GM12878 (cell line): ENCODE data around the gene GNA15. TPM values are rescaled to one million over a fixed set of nuclear protein-coding genes. Genes with fewer than 3 reads are reported as not detected.

Experiments used
- ATAC-seq: fragments of 200-7000 bp; cut with Tn5 transposase; 3 replicates; pipeline ENCODE4 v1.9.1; 2020; ENCODE audit warnings: mild to moderate bottlenecking, moderate library complexity
- Bru-seq: library from RNA; stranded (reverse); fragments of 400-500 nt; gene quantifications from one replicate; lab custom pipeline; 2021; lab: Mats Ljungman, UMichigan
- BruChase-seq, 2 experiments: library from RNA; stranded (reverse); fragments of 400-500 nt; gene quantifications; one replicate each; lab custom pipeline; 2021; lab: Mats Ljungman, UMichigan
- BruUV-seq: library from RNA; stranded (reverse); fragments of 400-500 nt; replicated peaks from 2 replicates; lab custom pipeline; 2021; lab: Mats Ljungman, UMichigan
- CTCF ChIA-PET: fragments of 300-600 bp; sonication (Branson Sonifier 250); formaldehyde crosslinking; extraction: SDS; loops from one replicate; lab custom pipeline; 2021; ENCODE audit warnings: inconsistent platforms; lab: Yijun Ruan, JAX
- POLR2A ChIA-PET: fragments of 350-600 bp; formaldehyde crosslinking; extraction: SDS; loops from one replicate; lab custom pipeline; 2021; ENCODE audit warnings: inconsistent platforms; lab: Charles Lee
- RAD21 ChIA-PET: fragments of 300-600 bp; sonication (Branson Sonifier 250); formaldehyde crosslinking; loops from one replicate; lab custom pipeline; 2023; ENCODE audit warnings: antibody characterized with exemption; ENCODE audit not compliant: unreplicated experiment; lab: Charles Lee
- SMC1A ChIA-PET: fragments of 300-600 bp; sonication (Branson Sonifier 250); formaldehyde crosslinking; loops from one replicate; lab custom pipeline; 2023; ENCODE audit not compliant: unreplicated experiment, uncharacterized antibody; lab: Charles Lee
- DNase-seq: peaks from one replicate; pipeline ENCODE4 v3.0.0-alpha.2; 2011; ENCODE audit warnings: low read depth, low spot score
- FAIRE-seq: peaks from 3 replicates; lab custom pipeline; 2011; peaks lifted over from hg19 to GRCh38; lab: Jason Lieb, UNC
- H2AFZ ChIP-seq: 2 replicates; pipeline ENCODE4 v1.6.0; 2011; ENCODE audit warnings: low read depth, low read length, control low read depth; ENCODE audit not compliant: control insufficient read depth
- H3K27ac ChIP-seq: 2 replicates; pipeline ENCODE4 v1.5.1; 2011; ENCODE audit warnings: control low read depth; ENCODE audit not compliant: control insufficient read depth, insufficient read depth
- H3K27me3 ChIP-seq, 2 experiments: replicated peaks in 1 of 2; 2 replicates each; pipeline versions ENCODE4 v1.6.0 to v1.6.1; 2011; ENCODE audit warnings: low read length in 1 of 2; ENCODE audit not compliant: control insufficient read depth in 2 of 2, insufficient read depth in 2 of 2
- H3K36me3 ChIP-seq, 2 experiments: 2 replicates each; pipeline ENCODE4 v1.5.1; 2011; ENCODE audit warnings: low read length in 1 of 2; ENCODE audit not compliant: control insufficient read depth in 2 of 2, insufficient read depth in 2 of 2
- H3K4me1 ChIP-seq: 2 replicates; pipeline ENCODE4 v1.6.1; 2011; ENCODE audit warnings: mild to moderate bottlenecking, low read length, moderate library complexity, mixed read lengths; ENCODE audit not compliant: control insufficient read depth, insufficient read depth
- H3K4me2 ChIP-seq: 2 replicates; pipeline ENCODE4 v1.6.0; 2011; ENCODE audit warnings: control low read depth; ENCODE audit not compliant: control insufficient read depth, insufficient read depth
- H3K4me3 ChIP-seq: fragments of 200-600 bp; sonication (generic); 2 replicates; pipeline ENCODE4 v1.5.1; 2016
- H3K79me2 ChIP-seq: 2 replicates; pipeline ENCODE4 v1.6.0; 2011; ENCODE audit warnings: low read length; ENCODE audit not compliant: control insufficient read depth, insufficient read depth
- H3K9ac ChIP-seq: 2 replicates; pipeline ENCODE4 v1.8.0; 2011; ENCODE audit warnings: low read length, control low read depth, mixed read lengths; ENCODE audit not compliant: control insufficient read depth, insufficient read depth
- H3K9me3 ChIP-seq: replicated peaks from 3 replicates; pipeline ENCODE4 v1.5.1; 2011; ENCODE audit warnings: mild to moderate bottlenecking, low read length; ENCODE audit not compliant: control insufficient read depth, insufficient read depth
- H4K20me1 ChIP-seq: 2 replicates; pipeline ENCODE4 v1.6.0; 2011; ENCODE audit not compliant: control insufficient read depth, insufficient read depth
- HDAC2 ChIP-seq: fragments of 200-600 bp; sonication (generic); IDR thresholded peaks from 2 replicates; pipeline ENCODE4 v1.6.1; 2017
- IRF3 ChIP-seq: fragments of 450-650 bp; IDR thresholded peaks from 2 replicates; pipeline ENCODE4 v1.6.1; 2014; ENCODE audit warnings: mild to moderate bottlenecking
- NFXL1 ChIP-seq: fragments of 450-650 bp; IDR thresholded peaks from 2 replicates; pipeline ENCODE4 v1.6.1; 2017; ENCODE audit warnings: antibody characterized with exemption, mild to moderate bottlenecking, borderline replicate concordance
- NKRF ChIP-seq: fragments of 450-650 bp; conservative IDR thresholded peaks from 2 replicates; pipeline ENCODE4 v1.6.1; 2017; ENCODE audit warnings: mild to moderate bottlenecking, moderate library complexity
- NRF1 ChIP-seq: conservative IDR thresholded peaks from 2 replicates; pipeline ENCODE4 v1.6.1; 2011; ENCODE audit warnings: mild to moderate bottlenecking, low read depth, low read length, improper control_type of control experiment
- SIN3A ChIP-seq: IDR thresholded peaks from 2 replicates; pipeline ENCODE4 v1.6.1; 2012; ENCODE audit warnings: low read depth, low read length, improper control_type of control experiment
- SMAD1 ChIP-seq: fragments of 450-650 bp; IDR thresholded peaks from 2 replicates; pipeline ENCODE4 v1.6.1; 2018; ENCODE audit warnings: mild to moderate bottlenecking, low read depth; ENCODE audit not compliant: partially characterized antibody
- ZNF207 ChIP-seq: fragments of 450-650 bp; IDR thresholded peaks from 2 replicates; pipeline ENCODE4 v1.6.1; 2014; ENCODE audit warnings: antibody characterized with exemption, mild to moderate bottlenecking, borderline replicate concordance
- ZNF592 ChIP-seq: fragments of 450-650 bp; IDR thresholded peaks from 2 replicates; pipeline ENCODE4 v1.6.1; 2017; ENCODE audit warnings: mild to moderate bottlenecking, moderate library complexity
- WGBS: methylation state at CpG from one replicate; pipeline ENCODE4 v1.1.6; 2016; ENCODE audit warnings: low lambda C conversion rate; ENCODE audit not compliant: insufficient replicate concordance, insufficient coverage; ENCODE audit errors: missing lambda C conversion rate; 5-methylcytosine and 5-hydroxymethylcytosine counted together
- in situ Hi-C: fragments of 300-500 bp; cut with MboI; formaldehyde crosslinking; loops from 9 replicates; pipeline ENCODE4 v1.14.3; 2018; ENCODE audit warnings: mixed read lengths
- intact Hi-C: fragments of 100-400 bp; cut with micrococcal nuclease; formaldehyde crosslinking; loops from one replicate; pipeline ENCODE4 v1.14.2; 2022; ENCODE audit not compliant: unreplicated experiment
- long read RNA-seq, 2 experiments: library from polyadenylated mRNA; unstranded; transcript quantifications; one replicate each; pipeline ENCODE4 v2.0.0, GENCODE V29; 2019 to 2020
- polyA minus RNA-seq, 3 experiments: library from RNA; depleted of rRNA, polyadenylated mRNA; stranded (reverse); fragments of >200 nt; gene quantifications; 2 replicates each; pipeline ENCODE4 v1.2.3, GENCODE V29; 2011
- polyA plus RNA-seq, 11 experiments: library from polyadenylated mRNA; depleted of rRNA in 4 of 11; unstranded in 6 of 11; stranded (reverse) in 5 of 11; fragments of >200 nt; fragmentation: Nextera tagmentation in 4 of 11; fragmentation: Illumina TruSeq in 1 of 11; extraction: Ambion mirVana in 4 of 11; extraction: Trizol in 1 of 11; gene quantifications; 1 replicate in 1 of 11; 2 replicates in 10 of 11; pipeline versions ENCODE4 v1.2.1 to v1.2.3, GENCODE V29; 2011 to 2016; ENCODE audit warnings: inconsistent platforms in 2 of 11, missing spikeins in 2 of 11, low read depth in 1 of 11
- total RNA-seq, 4 experiments: library from RNA; depleted of rRNA in 3 of 4; stranded (reverse); fragments of >200 nt in 3 of 4; fragmentation: Illumina TruSeq in 1 of 4; extraction: Trizol in 1 of 4; gene quantifications; 2 replicates each; pipeline versions ENCODE4 v1.2.1 to v1.2.3, GENCODE V29; 2013 to 2021

The GNA15 gene
- total RNA-seq (2013; cell fraction: nucleolus; rRNA removed): 17.5 and 19.5 TPM in 2 replicates
- total RNA-seq (2014; rRNA removed) (16.7 and 18.0 TPM in 2 replicates), total RNA-seq (2014; rRNA removed; fragmentation: Illumina TruSeq; extraction: Trizol) (8.7 and 9.5 TPM in 2 replicates), total RNA-seq (2021) (16.2 and 16.9 TPM in 2 replicates), polyA plus RNA-seq (2011; rRNA removed) (10.2 and 16.6 TPM in 2 replicates), polyA plus RNA-seq (2014; fragmentation: Illumina TruSeq; extraction: Trizol) (2.5 and 7.3 TPM in 2 replicates), polyA plus RNA-seq (2014; fragmentation: Nextera tagmentation; extraction: Ambion mirVana) (1 to 10 TPM in 1 of 2 experiments, under 1 TPM in 1; 0.42 to 1.7 TPM), polyA plus RNA-seq (2014; rRNA removed) (13.0 and 13.8 TPM in 2 replicates), polyA plus RNA-seq (2016; fragmentation: Nextera tagmentation; extraction: Ambion mirVana) (10 to 100 TPM in 1 of 2 experiments, 1 to 10 TPM in 1; 8.7 to 10.1 TPM), polyA minus RNA-seq (2011; rRNA and poly(A)+ RNA removed) (13.3 and 23.2 TPM in 2 replicates), Bru-seq, nascent RNA (percentile 60 among the genes with signal in this experiment), BruChase-seq, experiment 1, labeled RNA remaining after a 6-hour chase (percentile 70 among the genes with signal in this experiment), BruChase-seq, experiment 2, labeled RNA remaining after a 2-hour chase (percentile 61 among the genes with signal in this experiment)
- 1.9 TPM for polyA plus RNA-seq (2011; ENCODE audit: low read depth)
- 23.5 and 26.3 TPM in 2 replicates for polyA plus RNA-seq (2011; cell fraction: cytosol; rRNA removed)
- polyA plus RNA-seq (2011; cell fraction: nucleus; rRNA removed): 16.4 and 17.5 TPM in 2 replicates
- polyA plus RNA-seq (2012): 6.3 and 11.1 TPM in 2 replicates
- 10.2 and 11.1 TPM in 2 replicates for polyA minus RNA-seq (2011; cell fraction: cytosol; rRNA and poly(A)+ RNA removed)
- polyA minus RNA-seq (2011; cell fraction: nucleus; rRNA and poly(A)+ RNA removed): 4.6 and 6.2 TPM in 2 replicates
- long read RNA-seq, experiment 1, transcript GNA15-201 (7 exons, 2,133 nt): major isoform, 23 of 24 reads
- long read RNA-seq, experiment 1, partial matches to known transcripts: 1 of 24 reads
- long read RNA-seq, experiment 1, other reads (novel, unspliced or antisense): 0 of 24 reads
- long read RNA-seq, experiment 2, partial matches to known transcripts: 0 of 3 reads
- long read RNA-seq, experiment 2, other reads (novel, unspliced or antisense): 2 of 3 reads

GRCh38 chr19:3135961-3136683 is at the start of gene GNA15:
GNA15 (plus strand) TSS chr19:3136033; CDS start chr19:3136451, 418 bp downstream.
- no peaks in the 10 kb centered on the region for H3K27me3 ChIP-seq
- FAIRE-seq: no peak
- CTCF ChIA-PET: interaction anchor here (0.6 to 3.9 kb wide), 6 partner anchors 10 to 186 kb away, joined by 3 to 30 read pairs (median 3); no protein-coding TSS in a partner anchor
- BruUV-seq: TSS peak; percentile 70
- POLR2A ChIA-PET: interaction anchor here (0.5 to 2.4 kb wide), 5 partner anchors 8 to 186 kb away, joined by 4 to 27 read pairs (median 5); no protein-coding TSS in a partner anchor
- peaks cover 22% of the 10 kb centered on the region for H3K4me1 ChIP-seq
- H3K9ac ChIP-seq: peak within 1 kb of the TSS; percentile 63
- H3K9me3 ChIP-seq: no peaks in the 10 kb centered on the region; the same call in 2 of the 3 replicates
- ATAC-seq: peak; percentile 71
- H3K79me2 ChIP-seq: peaks cover 15% of the 10 kb centered on the region
- 17% methylated on average over 31 of the region's 40 CpGs for WGBS
- no peak for DNase-seq
- H3K4me2 ChIP-seq: peak within 1 kb of the TSS; percentile 86
- RAD21 ChIA-PET: interaction anchor here (0.8 kb wide), 1 partner anchor 9 kb away, joined by 3 read pairs; no protein-coding TSS in a partner anchor
- peak within 1 kb of the TSS; percentile 30; the same call in 1 of the 2 replicates for H3K27ac ChIP-seq
- peak within 1 kb of the TSS; percentile 66 for H2AFZ ChIP-seq
- H3K36me3 ChIP-seq: no peaks in the 10 kb centered on the region; a peak in 1 of 4 replicates
- in situ Hi-C loops (no loop called here), intact Hi-C loops (no loop called here)
- H3K4me3 ChIP-seq: peak within 1 kb of the TSS; percentile 84
- SMC1A ChIA-PET: interaction anchor here (1.0 to 1.5 kb wide), 3 partner anchors 8 to 12 kb away, joined by 3 to 5 read pairs (median 5); no protein-coding TSS in a partner anchor
- no peaks in the 10 kb centered on the region for H4K20me1 ChIP-seq
- TF ChIP-seq SMAD1 (no peak), NRF1 (no peak), HDAC2 (no peak), NFXL1 (no peak), ZNF207 (no peak; the same call in 1 of the 2 replicates), NKRF (peak; percentile 49), SIN3A (no peak), ZNF592 (no peak), IRF3 (no peak)
